ENCODE results near the gene TRPC4AP.

Gene TRPC4AP

GRCh38 chr20:34970193-34970840 lies 122.3 kb downstream of the TRPC4AP start:
- H4K20me1 ChIP-seq (ENCODE audit: insufficient read depth): no peaks in the 10 kb centered on the region
- no peak overlapping the region for H2AFZ ChIP-seq (ENCODE audit: low read depth)
- H3K27ac ChIP-seq: no peak overlapping the region
- no peaks in the 10 kb centered on the region for H3K36me3 ChIP-seq (ENCODE audit: insufficient read depth)
- no peak for TF ChIP-seq CTCF (conservative IDR thresholded peaks at IDR 0.05; ENCODE audit: low read depth, low read length)
- H3K4me3 ChIP-seq (IDR thresholded peaks at IDR 0.05; ENCODE audit: insufficient read depth, low read depth, low read length): no peak overlapping the region
- no peaks in the 10 kb centered on the region for H3K4me1 ChIP-seq (ENCODE audit: low read depth, poor library complexity, severe bottlenecking)
- no peak overlapping the region for H3K4me2 ChIP-seq
- no peaks in the 10 kb centered on the region for H3K79me2 ChIP-seq (ENCODE audit: insufficient read depth, low read depth)
- H3K9ac ChIP-seq: no peak overlapping the region
- H3K27me3 ChIP-seq (ENCODE audit: insufficient read depth, low read depth): no peaks in the 10 kb centered on the region

GRCh38 chr20:34968042-34968775 lies 124.4 kb downstream of the TRPC4AP start:
- Histone ChIP-seq H2AFZ (ENCODE audit: low read depth) (no peak overlapping the region), H3K27me3 (ENCODE audit: insufficient read depth, low read depth) (no peaks in the 10 kb centered on the region), H3K4me1 (ENCODE audit: low read depth, poor library complexity, severe bottlenecking) (no peaks in the 10 kb centered on the region), H4K20me1 (ENCODE audit: insufficient read depth) (no peaks in the 10 kb centered on the region), H3K79me2 (ENCODE audit: insufficient read depth, low read depth) (no peaks in the 10 kb centered on the region), H3K4me2 (no peak overlapping the region), H3K36me3 (ENCODE audit: insufficient read depth) (no peaks in the 10 kb centered on the region), H3K27ac (no peak overlapping the region), H3K4me3 (IDR thresholded peaks at IDR 0.05; ENCODE audit: insufficient read depth, low read depth, low read length) (no peak overlapping the region), H3K9ac (no peak overlapping the region)
- TF ChIP-seq CTCF (conservative IDR thresholded peaks at IDR 0.05; ENCODE audit: low read depth, low read length): no peak

DNA sequence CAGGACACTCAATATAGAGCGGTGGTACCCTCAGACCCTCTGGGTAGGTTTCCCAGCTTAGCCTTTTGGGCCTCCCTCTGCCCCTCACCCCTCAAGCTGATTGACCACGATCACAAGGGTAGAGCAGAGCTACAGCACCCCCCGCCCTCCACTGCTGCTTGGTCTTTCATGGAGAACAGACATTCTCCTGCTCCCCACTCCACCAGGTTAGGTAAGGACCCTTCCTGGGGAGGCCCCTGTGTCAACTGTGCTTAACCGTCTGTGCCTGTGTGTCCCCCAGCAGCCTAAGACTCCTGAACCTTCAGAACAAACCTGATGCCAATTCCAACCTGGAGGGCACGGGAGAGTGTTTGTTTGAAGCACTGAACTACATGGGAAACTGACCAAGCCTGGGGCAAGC lies 125.2 kb downstream of the TRPC4AP start:
- no peak overlapping the region for H3K9ac ChIP-seq
- no peaks in the 10 kb centered on the region for H3K79me2 ChIP-seq (ENCODE audit: insufficient read depth, low read depth)
- TF ChIP-seq CTCF (conservative IDR thresholded peaks at IDR 0.05; ENCODE audit: low read depth, low read length): no peak
- no peak overlapping the region for H3K4me2 ChIP-seq
- H4K20me1 ChIP-seq (ENCODE audit: insufficient read depth): no peaks in the 10 kb centered on the region
- no peaks in the 10 kb centered on the region for H3K27me3 ChIP-seq (ENCODE audit: insufficient read depth, low read depth)
- no peaks in the 10 kb centered on the region for H3K36me3 ChIP-seq (ENCODE audit: insufficient read depth)
- H3K4me3 ChIP-seq (IDR thresholded peaks at IDR 0.05; ENCODE audit: insufficient read depth, low read depth, low read length): no peak overlapping the region
- H2AFZ ChIP-seq (ENCODE audit: low read depth): no peak overlapping the region
- no peak overlapping the region for H3K27ac ChIP-seq
- no peaks in the 10 kb centered on the region for H3K4me1 ChIP-seq (ENCODE audit: low read depth, poor library complexity, severe bottlenecking)

GRCh38 chr20:34965051-34965450 lies 127.6 kb downstream of the TRPC4AP start:
- Histone ChIP-seq H3K36me3 (ENCODE audit: insufficient read depth) (no peaks in the 10 kb centered on the region), H3K9ac (no peak overlapping the region), H3K4me2 (no peak overlapping the region), H3K4me3 (IDR thresholded peaks at IDR 0.05; ENCODE audit: insufficient read depth, low read depth, low read length) (no peak overlapping the region), H3K4me1 (ENCODE audit: low read depth, poor library complexity, severe bottlenecking) (no peaks in the 10 kb centered on the region), H3K27me3 (ENCODE audit: insufficient read depth, low read depth) (no peaks in the 10 kb centered on the region), H4K20me1 (ENCODE audit: insufficient read depth) (no peaks in the 10 kb centered on the region), H2AFZ (ENCODE audit: low read depth) (no peak overlapping the region), H3K27ac (no peak overlapping the region), H3K79me2 (ENCODE audit: insufficient read depth, low read depth) (no peaks in the 10 kb centered on the region)
- no peak for TF ChIP-seq CTCF (conservative IDR thresholded peaks at IDR 0.05; ENCODE audit: low read depth, low read length)

Measured in KMS-11 (cell line).